Neural crest cell (in vitro differentiated cells): ENCODE results near the gene OTOG. TPM values are rescaled to one million over a fixed set of nuclear protein-coding genes. Genes with fewer than 3 reads are reported as not detected.

Source experiments
- DNase-seq: peaks from one replicate; pipeline ENCODE4 v3.0.0; 2021; ENCODE audit warnings: low read depth, mixed read lengths, low spot score
- H3K27ac Mint-ChIP-seq: one replicate; pipeline ENCODE4 v1.8.0; 2021; ENCODE audit warnings: mild to moderate bottlenecking, mixed read lengths; ENCODE audit not compliant: unreplicated experiment
- H3K27me3 Mint-ChIP-seq: 2 replicates; pipeline ENCODE4 v1.8.0; 2021; ENCODE audit warnings: low read depth, mild to moderate bottlenecking, mixed read lengths
- H3K36me3 Mint-ChIP-seq: 2 replicates; pipeline ENCODE4 v1.8.0; 2021; ENCODE audit warnings: low read depth, mild to moderate bottlenecking, mixed read lengths
- H3K4me1 Mint-ChIP-seq: 2 replicates; pipeline ENCODE4 v1.8.0; 2021; ENCODE audit warnings: mixed read lengths
- H3K4me3 Mint-ChIP-seq: one replicate; pipeline ENCODE4 v1.8.0; 2021; ENCODE audit warnings: mild to moderate bottlenecking, mixed read lengths
- H3K9me3 Mint-ChIP-seq: 2 replicates; pipeline ENCODE4 v1.8.0; 2021; ENCODE audit warnings: mixed read lengths
- total RNA-seq: library from RNA; stranded (reverse); gene quantifications from 2 replicates; pipeline ENCODE4 v1.2.1, GENCODE V29; 2021
- TF ChIP-seq, protein P1 (sequence below): fragments of 200-600 bp; sonication (generic); conservative IDR thresholded peaks from 2 replicates; pipeline ENCODE4 v1.5.0; 2021; ENCODE audit warnings: antibody characterized with exemption, mild to moderate bottlenecking

The OTOG gene
- total RNA-seq, 1 donor from 2014 or later: not detected

DNA sequence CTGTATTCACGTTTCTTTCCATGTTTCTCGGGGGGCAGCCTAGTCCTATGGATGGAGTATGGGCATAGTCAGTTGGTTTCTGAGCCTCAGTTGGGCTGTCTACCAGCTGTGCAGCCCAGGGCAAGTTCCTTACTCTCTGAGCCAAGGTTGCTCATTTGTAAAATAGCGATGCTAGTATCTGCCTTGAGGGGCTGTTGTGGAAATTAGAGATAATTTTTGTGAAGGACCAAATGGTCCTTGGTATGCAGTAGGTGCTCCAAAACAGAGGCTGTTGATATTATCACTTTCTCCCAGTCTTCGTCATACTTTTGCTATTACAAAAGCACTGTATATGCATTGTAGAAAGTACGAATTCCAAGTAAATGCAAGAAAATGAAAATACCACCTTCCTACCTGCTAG is 89.7 kb downstream of the OTOG start:
- Mint-ChIP-seq H3K9me3 (no peaks in the 10 kb centered on the region), H3K36me3 (no peaks in the 10 kb centered on the region), H3K27ac (no peak overlapping the region), H3K4me1 (no peaks in the 10 kb centered on the region), H3K27me3 (no peaks in the 10 kb centered on the region), H3K4me3 (no peak overlapping the region)
- no peak for DNase-seq
- TF ChIP-seq, protein P1, sequence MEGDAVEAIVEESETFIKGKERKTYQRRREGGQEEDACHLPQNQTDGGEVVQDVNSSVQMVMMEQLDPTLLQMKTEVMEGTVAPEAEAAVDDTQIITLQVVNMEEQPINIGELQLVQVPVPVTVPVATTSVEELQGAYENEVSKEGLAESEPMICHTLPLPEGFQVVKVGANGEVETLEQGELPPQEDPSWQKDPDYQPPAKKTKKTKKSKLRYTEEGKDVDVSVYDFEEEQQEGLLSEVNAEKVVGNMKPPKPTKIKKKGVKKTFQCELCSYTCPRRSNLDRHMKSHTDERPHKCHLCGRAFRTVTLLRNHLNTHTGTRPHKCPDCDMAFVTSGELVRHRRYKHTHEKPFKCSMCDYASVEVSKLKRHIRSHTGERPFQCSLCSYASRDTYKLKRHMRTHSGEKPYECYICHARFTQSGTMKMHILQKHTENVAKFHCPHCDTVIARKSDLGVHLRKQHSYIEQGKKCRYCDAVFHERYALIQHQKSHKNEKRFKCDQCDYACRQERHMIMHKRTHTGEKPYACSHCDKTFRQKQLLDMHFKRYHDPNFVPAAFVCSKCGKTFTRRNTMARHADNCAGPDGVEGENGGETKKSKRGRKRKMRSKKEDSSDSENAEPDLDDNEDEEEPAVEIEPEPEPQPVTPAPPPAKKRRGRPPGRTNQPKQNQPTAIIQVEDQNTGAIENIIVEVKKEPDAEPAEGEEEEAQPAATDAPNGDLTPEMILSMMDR: no peak

DNA sequence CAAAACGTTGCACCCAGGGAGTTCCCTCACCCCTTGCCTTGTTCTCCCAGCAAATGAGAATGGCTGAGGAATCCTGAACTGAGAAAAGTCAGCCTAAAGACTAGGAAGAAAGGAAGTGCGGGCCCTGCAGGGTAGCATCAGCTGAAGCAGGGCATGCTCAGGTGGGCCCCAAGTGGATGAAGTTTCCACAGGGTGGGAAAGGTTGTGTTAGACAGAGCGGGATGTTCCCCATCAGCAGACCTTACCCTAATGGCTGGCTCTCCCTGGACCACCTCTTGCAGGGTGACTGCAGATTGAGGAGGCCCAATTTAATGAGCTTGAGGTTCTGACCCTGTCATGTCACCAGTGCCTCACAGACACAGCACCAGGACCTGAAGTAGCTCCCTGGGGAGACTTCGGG is 90.8 kb downstream of the OTOG start:
- no peaks in the 10 kb centered on the region for H3K36me3 Mint-ChIP-seq
- no peak for DNase-seq
- H3K27me3 Mint-ChIP-seq: no peaks in the 10 kb centered on the region
- no peaks in the 10 kb centered on the region for H3K9me3 Mint-ChIP-seq
- no peak overlapping the region for H3K27ac Mint-ChIP-seq
- TF ChIP-seq, protein P1: no peak
- no peak overlapping the region for H3K4me3 Mint-ChIP-seq
- no peaks in the 10 kb centered on the region for H3K4me1 Mint-ChIP-seq

DNA sequence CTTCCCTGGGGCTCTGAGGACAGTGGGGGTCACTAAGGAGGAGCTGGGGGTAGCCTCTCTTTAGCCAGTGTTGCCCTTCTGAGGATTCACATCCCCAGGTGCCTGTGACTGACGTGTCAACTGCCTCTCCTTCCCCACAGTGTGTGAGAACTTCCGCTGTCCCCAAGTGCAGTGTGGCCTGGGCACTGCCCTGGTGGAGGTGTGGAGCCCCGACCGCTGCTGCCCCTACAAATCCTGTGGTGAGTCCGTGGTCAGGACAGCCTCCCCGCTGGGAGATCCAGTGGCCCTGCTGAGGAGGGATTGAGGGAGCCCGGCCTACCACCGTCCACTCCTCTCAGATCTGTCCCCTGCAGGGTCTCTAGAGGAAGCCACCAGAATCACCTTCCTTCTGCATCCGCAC is 91.3 kb downstream of the OTOG start:
- TF ChIP-seq, protein P1: no peak
- no peaks in the 10 kb centered on the region for H3K9me3 Mint-ChIP-seq
- no peak overlapping the region for H3K4me3 Mint-ChIP-seq
- H3K27me3 Mint-ChIP-seq: no peaks in the 10 kb centered on the region
- no peak overlapping the region for H3K27ac Mint-ChIP-seq
- DNase-seq: no peak
- H3K4me1 Mint-ChIP-seq: no peaks in the 10 kb centered on the region
- H3K36me3 Mint-ChIP-seq: no peaks in the 10 kb centered on the region

DNA sequence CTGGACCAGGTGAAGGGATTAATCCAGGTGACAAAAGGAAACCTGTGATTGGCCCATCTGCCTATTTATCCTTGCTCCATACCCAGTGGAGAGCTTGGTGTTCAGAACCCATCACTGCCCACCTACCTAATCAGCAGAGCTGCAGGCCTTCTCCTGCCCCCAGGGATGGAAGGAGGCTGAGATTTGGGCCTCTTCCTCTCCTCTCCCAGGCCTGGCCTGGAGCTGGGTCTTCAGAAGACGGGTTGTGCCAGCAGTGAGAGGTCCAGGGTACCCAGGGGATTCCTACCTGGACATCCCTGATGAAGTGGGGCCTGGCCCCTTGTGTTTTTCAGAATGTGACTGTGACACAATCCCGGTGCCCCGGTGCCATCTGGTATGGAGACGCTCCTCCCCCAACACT is 92.0 kb downstream of the OTOG start:
- no peak overlapping the region for H3K4me3 Mint-ChIP-seq
- DNase-seq: no peak
- no peaks in the 10 kb centered on the region for H3K27me3 Mint-ChIP-seq
- H3K9me3 Mint-ChIP-seq: no peaks in the 10 kb centered on the region
- H3K36me3 Mint-ChIP-seq: no peaks in the 10 kb centered on the region
- no peak overlapping the region for H3K27ac Mint-ChIP-seq
- TF ChIP-seq, protein P1: no peak
- H3K4me1 Mint-ChIP-seq: no peaks in the 10 kb centered on the region

DNA sequence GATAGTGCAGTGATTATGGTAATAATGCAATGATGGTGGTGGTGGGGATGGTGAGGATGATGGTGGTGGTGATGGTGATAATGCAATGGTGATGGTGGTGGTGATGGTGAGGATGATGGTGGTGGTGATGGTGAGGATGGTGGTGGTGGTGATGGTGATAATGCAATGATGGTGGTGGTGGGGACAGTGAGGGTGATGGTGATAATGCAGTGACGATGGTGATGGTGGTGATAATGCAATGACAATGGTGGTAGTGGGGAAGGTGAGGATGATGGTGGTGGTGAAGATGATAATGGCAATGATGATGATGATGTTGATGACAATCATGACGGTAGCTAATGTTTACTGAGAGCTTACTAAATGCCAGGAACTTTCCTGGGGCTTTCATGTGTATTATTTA is 92.7 kb downstream of the OTOG start:
- Mint-ChIP-seq H3K4me1 (no peaks in the 10 kb centered on the region), H3K27ac (no peak overlapping the region), H3K9me3 (no peaks in the 10 kb centered on the region), H3K4me3 (no peak overlapping the region), H3K36me3 (no peaks in the 10 kb centered on the region), H3K27me3 (no peaks in the 10 kb centered on the region)
- TF ChIP-seq, protein P1: no peak
- no peak for DNase-seq
